ENCODE measurements around the gene KDR.

DNA sequence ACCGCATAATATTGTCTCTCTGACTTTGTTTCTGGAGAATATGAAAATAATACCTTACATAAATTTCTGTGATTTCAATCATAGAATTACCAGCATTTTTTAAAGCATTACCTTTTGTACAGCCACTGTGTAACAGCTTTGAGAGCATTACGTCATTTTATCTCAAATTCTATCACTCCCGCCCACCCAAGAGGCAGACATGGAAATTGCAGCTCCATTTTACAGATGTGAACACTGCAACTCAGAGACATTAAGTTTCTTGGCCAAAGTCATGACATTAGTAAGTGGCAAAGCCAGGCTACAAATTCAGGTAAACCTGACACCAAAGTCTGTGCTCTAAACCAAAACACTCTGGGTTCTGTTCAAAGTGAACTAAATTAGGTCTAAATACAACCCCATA lies 33.6 kb upstream of the KDR start:
- TF ChIP-seq JUND (IDR thresholded peaks at IDR 0.05), result no peak
- no peak for TF ChIP-seq RAD21 (IDR thresholded peaks at IDR 0.05; ENCODE audit: low read length)

Measured in SK-N-SH (cell line).